HL-60 (cell line): ENCODE data around the gene ARHGAP27.

Experiments used
- DNase-seq, 2 experiments: peaks; one replicate each; pipeline ENCODE4 v3.0.0-alpha.2; 2010 to 2020; ENCODE audit warnings: low read depth in 1 of 2, low spot score in 1 of 2
- H3K27ac ChIP-seq: fragments of 250-450 bp; sonication (Bioruptor Pico); replicated peaks from 2 replicates; pipeline ENCODE4 v1.5.1; 2020; ENCODE audit warnings: mild to moderate bottlenecking, moderate library complexity
- H3K27me3 ChIP-seq: fragments of 250-450 bp; sonication (Bioruptor Pico); 2 replicates; pipeline ENCODE4 v1.5.1; 2021; ENCODE audit warnings: mild to moderate bottlenecking, moderate library complexity; ENCODE audit not compliant: insufficient read depth, poor library complexity, severe bottlenecking
- H3K4me3 ChIP-seq: replicated peaks from 2 replicates; pipeline ENCODE4 v1.5.1; 2011; ENCODE audit warnings: mild to moderate bottlenecking, control low read depth, low read length; ENCODE audit not compliant: insufficient read depth
- GABPA ChIP-seq: IDR thresholded peaks from 2 replicates; pipeline ENCODE4 v1.6.1; 2012; ENCODE audit warnings: low read depth
- POLR2AphosphoS5 ChIP-seq: IDR thresholded peaks from 2 replicates; pipeline ENCODE4 v1.6.1; 2012; ENCODE audit warnings: low read depth
- SPI1 ChIP-seq: IDR thresholded peaks from 2 replicates; pipeline ENCODE4 v1.6.1; 2012; ENCODE audit warnings: low read depth, mild to moderate bottlenecking, borderline replicate concordance
- TF ChIP-seq, protein P1 (sequence below): IDR thresholded peaks from one replicate; pipeline ENCODE4 v1.5.1; 2011; ENCODE audit warnings: low read length, control low read depth, inconsistent platforms; ENCODE audit not compliant: insufficient read depth
- TF ChIP-seq, protein P2 (sequence below): IDR thresholded peaks from 2 replicates; pipeline ENCODE4 v1.6.1; 2012; ENCODE audit warnings: low read depth; ENCODE audit not compliant: insufficient replicate concordance

ARHGAP27 gene

DNA sequence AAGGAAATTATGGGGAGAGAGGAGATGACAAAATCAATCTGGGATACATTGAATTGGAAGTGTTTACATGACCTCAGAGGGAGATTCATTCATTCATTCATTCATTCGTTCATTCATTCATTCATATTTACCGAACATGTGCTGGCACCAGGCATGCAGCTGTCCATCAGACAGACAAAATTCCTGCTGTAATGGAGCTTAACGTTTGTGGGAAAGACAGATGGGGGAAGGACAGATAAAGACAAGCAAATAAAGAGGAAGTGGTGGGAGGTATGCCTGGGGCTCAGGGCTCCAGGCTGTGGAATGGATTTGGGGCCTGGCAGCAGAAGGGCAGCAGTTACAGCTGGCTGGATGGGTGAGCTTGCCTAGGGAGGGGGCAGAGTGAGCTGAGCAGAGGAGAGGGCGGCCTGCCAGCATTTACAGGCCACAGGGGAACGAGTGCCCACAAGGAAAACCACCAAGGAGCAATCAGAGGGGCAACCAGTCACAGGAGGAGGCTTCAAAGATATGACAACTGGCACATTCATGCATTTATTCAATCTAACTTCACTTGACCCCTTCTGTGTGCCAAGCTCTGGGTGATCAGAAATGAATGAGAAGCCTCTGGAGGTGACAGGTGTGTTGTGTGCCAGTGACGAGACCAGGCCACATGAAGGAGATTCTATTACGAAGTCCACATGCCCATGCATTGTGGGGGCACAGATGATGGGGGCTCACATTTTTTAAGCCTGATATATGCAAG is 48.5 kb downstream of the ARHGAP27 start:
- TF ChIP-seq, protein P1, sequence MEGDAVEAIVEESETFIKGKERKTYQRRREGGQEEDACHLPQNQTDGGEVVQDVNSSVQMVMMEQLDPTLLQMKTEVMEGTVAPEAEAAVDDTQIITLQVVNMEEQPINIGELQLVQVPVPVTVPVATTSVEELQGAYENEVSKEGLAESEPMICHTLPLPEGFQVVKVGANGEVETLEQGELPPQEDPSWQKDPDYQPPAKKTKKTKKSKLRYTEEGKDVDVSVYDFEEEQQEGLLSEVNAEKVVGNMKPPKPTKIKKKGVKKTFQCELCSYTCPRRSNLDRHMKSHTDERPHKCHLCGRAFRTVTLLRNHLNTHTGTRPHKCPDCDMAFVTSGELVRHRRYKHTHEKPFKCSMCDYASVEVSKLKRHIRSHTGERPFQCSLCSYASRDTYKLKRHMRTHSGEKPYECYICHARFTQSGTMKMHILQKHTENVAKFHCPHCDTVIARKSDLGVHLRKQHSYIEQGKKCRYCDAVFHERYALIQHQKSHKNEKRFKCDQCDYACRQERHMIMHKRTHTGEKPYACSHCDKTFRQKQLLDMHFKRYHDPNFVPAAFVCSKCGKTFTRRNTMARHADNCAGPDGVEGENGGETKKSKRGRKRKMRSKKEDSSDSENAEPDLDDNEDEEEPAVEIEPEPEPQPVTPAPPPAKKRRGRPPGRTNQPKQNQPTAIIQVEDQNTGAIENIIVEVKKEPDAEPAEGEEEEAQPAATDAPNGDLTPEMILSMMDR = no peak
- peak; percentile 99 for TF ChIP-seq SPI1
- TF ChIP-seq GABPA = no peak
- TF ChIP-seq POLR2AphosphoS5 = 0 out of 2 replicates have a peak, but pooled peaks have one; percentile 50
- TF ChIP-seq, protein P2, sequence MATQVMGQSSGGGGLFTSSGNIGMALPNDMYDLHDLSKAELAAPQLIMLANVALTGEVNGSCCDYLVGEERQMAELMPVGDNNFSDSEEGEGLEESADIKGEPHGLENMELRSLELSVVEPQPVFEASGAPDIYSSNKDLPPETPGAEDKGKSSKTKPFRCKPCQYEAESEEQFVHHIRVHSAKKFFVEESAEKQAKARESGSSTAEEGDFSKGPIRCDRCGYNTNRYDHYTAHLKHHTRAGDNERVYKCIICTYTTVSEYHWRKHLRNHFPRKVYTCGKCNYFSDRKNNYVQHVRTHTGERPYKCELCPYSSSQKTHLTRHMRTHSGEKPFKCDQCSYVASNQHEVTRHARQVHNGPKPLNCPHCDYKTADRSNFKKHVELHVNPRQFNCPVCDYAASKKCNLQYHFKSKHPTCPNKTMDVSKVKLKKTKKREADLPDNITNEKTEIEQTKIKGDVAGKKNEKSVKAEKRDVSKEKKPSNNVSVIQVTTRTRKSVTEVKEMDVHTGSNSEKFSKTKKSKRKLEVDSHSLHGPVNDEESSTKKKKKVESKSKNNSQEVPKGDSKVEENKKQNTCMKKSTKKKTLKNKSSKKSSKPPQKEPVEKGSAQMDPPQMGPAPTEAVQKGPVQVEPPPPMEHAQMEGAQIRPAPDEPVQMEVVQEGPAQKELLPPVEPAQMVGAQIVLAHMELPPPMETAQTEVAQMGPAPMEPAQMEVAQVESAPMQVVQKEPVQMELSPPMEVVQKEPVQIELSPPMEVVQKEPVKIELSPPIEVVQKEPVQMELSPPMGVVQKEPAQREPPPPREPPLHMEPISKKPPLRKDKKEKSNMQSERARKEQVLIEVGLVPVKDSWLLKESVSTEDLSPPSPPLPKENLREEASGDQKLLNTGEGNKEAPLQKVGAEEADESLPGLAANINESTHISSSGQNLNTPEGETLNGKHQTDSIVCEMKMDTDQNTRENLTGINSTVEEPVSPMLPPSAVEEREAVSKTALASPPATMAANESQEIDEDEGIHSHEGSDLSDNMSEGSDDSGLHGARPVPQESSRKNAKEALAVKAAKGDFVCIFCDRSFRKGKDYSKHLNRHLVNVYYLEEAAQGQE = no peak
- H3K27me3 ChIP-seq = no peaks in the 10 kb centered on the region
- H3K4me3 ChIP-seq = no peak overlapping the region
- peak in 1 of 2 experiments; percentile 74 for DNase-seq
- no peak overlapping the region for H3K27ac ChIP-seq

DNA sequence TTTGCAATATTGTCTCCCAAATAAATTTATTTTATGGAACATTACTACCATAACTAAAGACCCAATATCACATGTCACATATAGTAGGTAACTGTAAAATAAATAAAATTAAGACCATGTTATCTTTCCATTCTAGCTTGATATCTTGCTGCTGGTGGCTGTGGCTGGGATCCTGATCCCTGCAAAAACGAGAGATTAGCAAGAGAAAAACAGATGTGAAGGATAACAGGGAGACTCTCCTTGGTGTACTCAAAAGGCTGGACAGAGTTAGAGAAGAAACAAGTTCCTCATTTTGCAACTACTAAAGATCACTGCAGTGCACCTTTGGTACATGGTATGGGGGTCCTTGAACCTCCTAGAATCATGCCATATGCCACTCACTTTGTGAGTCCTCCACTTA is 49.7 kb downstream of the ARHGAP27 start:
- H3K4me3 ChIP-seq = no peak overlapping the region
- H3K27ac ChIP-seq = no peak overlapping the region
- peaks cover 2% of the 10 kb centered on the region for H3K27me3 ChIP-seq
- TF ChIP-seq POLR2AphosphoS5 (no peak), SPI1 (no peak), GABPA (no peak)
- TF ChIP-seq, protein P2 = no peak
- TF ChIP-seq, protein P1 = no peak
- DNase-seq = no peak

DNA sequence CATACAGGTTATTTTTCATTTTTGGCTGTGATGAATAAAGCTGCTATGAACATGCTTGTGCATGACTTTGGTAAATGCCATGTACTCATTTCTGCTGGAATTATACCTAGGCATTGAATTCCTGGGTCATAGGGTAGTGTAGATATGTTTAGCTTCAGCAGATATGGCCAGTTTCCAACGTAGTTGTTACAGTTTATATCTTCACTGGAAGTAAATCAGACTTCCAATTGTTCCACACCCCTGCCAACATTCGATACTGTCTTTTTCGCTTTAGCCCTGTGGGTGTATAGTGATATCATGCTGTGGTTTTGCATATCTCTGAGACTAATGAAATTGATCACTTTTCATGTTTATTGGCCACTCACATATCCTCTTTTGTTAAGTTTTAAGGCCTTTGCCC is 50.4 kb downstream of the ARHGAP27 start:
- no peak overlapping the region for H3K27ac ChIP-seq
- no peak for TF ChIP-seq POLR2AphosphoS5
- no peak for TF ChIP-seq GABPA
- TF ChIP-seq, protein P2 = no peak
- no peak for TF ChIP-seq SPI1
- TF ChIP-seq, protein P1 = no peak
- H3K4me3 ChIP-seq = no peak overlapping the region
- peaks cover 2% of the 10 kb centered on the region for H3K27me3 ChIP-seq
- no peak for DNase-seq
